G401.6 (cell line): ENCODE measurements around the gene WDR45B.

Source experiments
- FAIRE-seq: peaks from 2 replicates; lab custom pipeline; 2012; peaks lifted over from hg19 to GRCh38; lab: Jason Lieb, UNC

WDR45B gene

DNA sequence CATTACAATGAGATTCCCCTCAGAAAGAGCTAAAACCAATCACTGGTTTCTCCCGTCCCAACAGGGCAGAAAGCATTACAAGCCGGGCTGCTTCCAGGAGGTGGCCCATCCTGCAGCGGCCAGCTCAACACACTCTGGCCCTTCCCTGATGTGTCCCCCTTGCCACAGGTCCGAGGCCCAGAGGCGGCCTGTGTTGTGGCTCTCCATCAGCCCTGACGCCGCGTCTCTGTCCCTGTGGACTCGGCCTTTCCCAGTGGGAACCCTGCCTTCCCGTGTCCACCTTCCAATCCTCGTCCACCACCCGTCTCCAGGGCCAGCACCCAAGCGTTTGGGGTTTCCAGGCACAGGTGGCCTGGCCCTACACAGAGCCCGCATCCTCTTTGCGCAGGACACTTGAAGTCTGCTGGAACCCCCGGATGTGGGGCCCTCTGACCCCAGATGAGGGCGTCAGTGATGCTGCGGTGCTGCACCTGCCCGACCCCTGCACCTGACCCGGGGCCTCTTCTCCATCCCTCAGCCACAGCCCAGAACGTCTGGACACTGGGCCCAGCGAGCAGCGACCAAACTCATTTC lies 29.2 kb upstream of the WDR45B start:
- FAIRE-seq: no peak

DNA sequence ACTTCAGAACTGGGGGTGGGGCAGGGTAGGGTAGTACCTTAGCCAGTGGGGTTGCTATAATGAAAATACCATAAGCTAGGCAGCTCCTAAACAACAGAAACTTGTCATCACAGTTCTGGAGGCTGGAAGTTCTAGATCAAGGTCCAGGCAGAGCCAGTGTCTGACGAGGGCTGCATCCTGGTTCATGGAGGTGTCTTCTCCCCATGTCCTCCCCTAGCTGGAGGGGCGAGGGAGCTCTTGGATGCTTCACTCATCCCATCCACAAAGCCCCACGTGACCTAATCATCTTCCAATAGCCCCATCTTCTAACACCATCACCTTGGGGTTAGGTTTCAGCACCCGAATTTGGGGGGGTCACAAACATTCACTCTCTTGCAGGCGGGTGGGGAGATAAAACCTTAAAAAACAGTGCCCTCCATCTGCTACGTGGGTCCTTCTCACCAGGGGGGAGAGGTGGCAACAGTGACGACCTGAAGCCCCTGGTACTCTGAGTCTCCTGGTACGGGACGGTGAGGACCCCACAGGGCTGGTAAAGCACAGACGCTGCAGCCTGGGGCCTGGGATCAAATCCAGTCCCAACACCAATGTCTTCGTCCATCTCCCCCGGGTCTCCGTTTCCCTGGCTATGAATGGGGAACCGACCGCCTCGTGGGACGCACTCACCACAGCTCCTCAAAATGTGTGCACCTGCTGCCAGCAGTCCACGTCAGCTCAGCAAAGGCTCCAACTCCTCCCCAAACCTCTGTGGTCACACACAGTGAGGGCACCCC lies 27.4 kb upstream of the WDR45B start:
- no peak for FAIRE-seq

GRCh38 chr17:82674656-82675475 lies 26.6 kb upstream of the WDR45B start:
- no peak for FAIRE-seq

DNA sequence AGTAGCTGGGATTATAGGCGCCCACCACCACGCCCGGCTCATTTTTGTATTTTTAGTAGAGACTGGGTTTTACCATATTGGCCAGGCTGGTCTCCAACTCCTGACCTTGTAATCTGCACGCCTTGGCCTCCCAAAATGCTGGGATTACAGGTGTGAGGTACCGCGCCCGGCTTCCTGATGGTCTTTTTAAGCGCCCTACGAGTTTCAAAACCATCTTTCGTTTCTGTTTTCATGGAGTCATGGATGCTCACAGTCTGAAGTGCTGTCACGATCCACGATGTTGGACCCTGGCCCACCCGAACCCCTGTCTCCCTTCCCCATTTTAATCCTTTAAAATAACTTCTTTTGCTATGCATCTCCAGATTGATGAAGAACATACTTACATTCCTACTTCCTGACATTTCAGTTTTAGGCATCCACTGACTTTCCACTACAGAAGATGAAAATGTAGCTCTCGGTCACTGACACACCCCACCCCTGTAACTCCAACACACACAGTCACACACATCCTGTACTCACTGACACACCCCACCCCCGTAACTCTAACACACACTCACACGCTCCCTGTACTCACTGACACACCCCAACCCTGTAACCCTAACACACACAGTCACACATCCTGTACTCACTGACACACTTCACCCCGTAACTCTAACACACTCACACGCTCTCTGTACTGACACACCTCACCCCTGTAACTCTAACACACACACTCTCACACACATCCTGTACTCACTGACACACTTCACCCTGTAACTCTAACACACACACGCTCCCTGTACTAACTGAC lies 22.6 kb upstream of the WDR45B start:
- FAIRE-seq: no peak

GRCh38 chr17:82668631-82669099 lies 20.4 kb upstream of the WDR45B start:
- no peak for FAIRE-seq

GRCh38 chr17:82668024-82668630 lies 19.9 kb upstream of the WDR45B start:
- no peak for FAIRE-seq

DNA sequence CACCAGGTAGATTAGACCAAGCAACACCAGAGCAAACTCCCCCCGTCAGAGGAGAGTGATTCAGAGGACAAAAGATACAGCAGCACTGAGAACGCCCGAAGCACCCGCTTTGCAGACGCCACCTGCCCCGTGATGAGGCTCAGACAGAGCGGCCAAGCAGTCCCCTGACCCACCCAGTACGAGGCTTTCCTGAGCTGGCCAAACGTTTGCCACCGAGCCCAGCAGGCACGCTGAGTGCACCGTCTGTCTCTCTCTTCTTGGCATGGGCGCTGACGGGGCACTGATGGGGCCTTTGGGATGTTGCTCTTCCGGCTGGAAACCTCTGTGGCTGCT lies 19.4 kb upstream of the WDR45B start:
- no peak for FAIRE-seq

DNA sequence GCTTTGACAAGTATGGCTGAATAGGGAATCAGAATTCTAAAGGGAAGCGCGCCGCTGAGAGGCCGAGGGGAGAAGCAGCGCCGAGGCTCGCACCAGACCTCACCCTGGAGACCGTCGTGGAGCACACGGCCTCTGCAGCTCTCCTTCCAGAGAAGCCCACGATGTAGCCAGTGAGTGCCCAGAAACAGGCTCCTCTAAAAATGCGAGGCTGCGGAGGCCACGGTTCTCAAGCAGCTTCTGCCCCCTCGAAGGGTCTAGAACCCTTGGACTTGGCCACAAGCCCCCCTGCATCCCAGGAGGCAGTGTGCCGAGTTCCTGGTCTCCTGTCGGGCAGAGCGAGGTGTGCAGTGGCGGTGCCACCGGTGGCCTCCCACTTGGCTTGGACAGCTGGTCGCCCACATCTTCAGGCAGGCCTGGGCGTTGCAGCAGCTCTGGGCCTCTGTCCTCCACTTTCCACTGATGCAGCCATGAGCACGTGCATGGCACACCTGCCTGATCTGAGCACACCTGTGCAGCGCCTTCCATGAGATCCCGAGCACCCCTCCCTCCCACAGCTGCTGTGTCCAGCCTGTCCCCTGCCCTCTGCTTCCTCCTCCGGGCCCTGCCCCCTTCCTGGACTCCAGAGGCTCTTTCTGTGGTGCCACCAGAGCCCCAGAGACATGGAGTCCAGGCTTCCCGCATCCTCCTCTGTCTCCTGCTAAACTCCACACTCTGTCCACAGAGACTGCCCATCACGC lies 18.9 kb upstream of the WDR45B start:
- no peak for FAIRE-seq

DNA sequence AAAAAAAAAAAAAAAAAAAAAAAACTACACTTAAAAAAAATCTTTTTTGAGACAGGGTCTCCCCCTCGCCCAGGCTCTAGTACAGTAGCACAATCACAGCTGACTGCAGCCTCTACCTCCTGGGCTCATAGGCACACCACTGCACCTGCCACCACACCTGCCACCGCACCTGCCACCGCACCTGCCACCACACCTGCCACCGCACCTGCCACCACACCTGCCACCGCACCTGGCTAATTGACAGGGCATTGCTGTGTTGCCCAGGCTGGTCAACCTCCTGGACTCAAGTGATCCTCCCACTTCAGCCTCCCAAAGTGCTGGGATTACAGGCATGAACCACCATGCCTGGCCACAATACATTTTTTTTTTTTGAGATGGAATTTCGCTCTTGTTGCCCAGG lies 17.6 kb upstream of the WDR45B start:
- no peak for FAIRE-seq

GRCh38 chr17:82665217-82665616 lies 17.0 kb upstream of the WDR45B start:
- no peak for FAIRE-seq

DNA sequence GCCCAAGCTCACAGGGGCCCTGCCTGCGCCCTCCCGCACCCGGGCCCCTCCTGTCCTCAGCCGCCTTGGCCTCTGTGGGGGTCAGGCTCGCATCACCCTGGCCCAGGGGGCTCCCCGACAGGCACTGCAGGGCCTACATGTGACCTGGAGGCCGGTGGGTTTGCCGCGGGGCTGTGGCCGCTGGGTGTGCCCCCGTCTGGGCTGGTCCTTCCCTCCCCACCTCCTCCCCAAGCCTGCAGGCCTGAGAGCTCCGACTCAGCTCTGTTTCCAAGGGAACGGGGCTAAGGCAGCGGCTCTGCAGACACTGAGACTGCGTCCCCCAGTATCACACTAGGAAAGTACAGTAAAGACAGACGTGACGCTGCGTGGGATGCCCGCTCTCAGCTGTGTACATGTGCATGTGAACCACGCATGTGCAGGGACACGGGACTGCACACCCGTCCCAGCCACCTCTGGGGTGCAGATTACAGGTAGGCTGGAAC lies 16.5 kb upstream of the WDR45B start:
- FAIRE-seq: no peak

- no peak for FAIRE-seq
Observed at GRCh38 chr17:82664276-82664575, 16.0 kb upstream of the WDR45B start.

GRCh38 chr17:82663381-82664275 lies 15.4 kb upstream of the WDR45B start:
- no peak for FAIRE-seq

DNA sequence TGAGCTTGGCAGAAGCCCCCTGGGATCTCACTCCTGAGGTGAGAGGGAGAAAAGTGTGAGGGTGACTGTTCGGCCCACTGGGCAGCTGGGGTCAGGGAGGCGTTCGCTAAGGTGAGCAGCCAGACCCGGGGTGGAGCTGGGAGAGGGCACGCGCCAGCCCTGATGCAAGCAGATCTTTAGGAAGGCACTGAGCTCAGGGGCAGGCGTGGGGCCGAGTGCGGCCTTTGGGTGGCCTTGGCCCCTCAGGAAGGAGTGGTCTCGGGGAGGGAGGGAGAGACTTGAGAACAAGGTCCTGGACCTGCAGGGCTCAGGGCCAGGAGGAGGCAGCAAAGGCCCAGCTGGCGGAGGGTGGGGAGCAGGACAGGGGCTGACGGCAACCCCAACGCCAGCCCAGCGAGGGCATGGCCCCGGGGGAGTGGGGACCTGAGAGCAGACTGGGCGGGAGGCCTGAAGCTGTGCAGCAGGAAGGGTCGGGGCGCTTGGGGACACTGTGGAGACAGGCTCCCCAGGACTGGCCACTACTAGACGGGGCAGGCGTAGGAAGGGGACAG lies 14.5 kb upstream of the WDR45B start:
- FAIRE-seq: no peak

DNA sequence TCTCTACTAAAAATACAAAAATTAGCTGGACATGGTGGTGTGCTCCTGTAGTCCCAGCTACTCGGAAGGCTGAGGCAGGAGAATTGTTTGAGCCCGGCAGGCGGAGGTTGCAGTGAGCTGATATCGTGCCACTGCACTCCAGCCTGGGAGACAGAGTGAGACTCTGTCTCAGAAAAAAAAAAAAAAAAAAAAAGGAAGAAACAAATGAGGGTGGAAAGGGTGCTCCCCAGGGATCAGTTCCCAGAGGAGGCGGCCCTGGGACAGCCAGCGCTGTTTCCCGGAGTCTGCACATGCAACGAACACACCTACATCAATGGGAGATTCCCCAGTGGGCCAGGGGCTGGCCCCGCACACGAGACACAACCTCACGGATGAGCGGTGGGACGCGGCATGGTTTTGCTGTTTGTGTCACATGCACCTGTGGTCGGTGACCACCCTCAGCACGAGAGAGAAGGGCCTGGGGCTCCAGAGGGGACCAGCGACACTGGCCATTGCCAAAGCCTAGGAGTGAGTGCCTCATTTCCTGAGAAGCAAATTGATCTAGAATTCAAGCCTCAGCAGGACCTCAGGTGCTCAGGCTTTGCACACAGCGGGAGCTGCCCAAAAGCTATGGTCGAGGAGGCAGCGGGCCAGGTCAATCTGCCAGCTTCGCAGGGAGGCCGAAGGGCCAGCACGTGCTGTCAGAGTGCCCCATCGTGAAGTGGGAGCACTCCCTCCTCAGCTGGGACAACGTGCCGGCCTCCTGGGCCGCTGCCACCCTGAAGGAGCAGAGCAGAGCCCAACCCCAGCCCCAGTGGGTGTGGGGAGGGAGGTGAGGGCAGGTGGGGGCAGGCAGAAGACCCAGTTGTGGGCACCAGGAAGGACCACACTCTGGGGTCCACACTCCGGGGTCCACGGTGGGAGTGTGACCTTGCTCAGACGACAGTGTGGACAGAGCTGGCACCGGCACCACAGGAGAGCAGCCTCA lies 13.8 kb upstream of the WDR45B start:
- FAIRE-seq: no peak

- no peak for FAIRE-seq
Observed at GRCh38 chr17:82659886-82660285, 11.6 kb upstream of the WDR45B start.

GRCh38 chr17:82658796-82659452 lies 10.7 kb upstream of the WDR45B start:
- no peak for FAIRE-seq

- FAIRE-seq: no peak
Observed at GRCh38 chr17:82658331-82658730, 10.1 kb upstream of the WDR45B start.
